Amniotic epithelial cell (primary cell): ENCODE measurements around the gene CCP110.

Source experiments
- DNase-seq: peaks from one replicate; pipeline ENCODE4 v3.0.0-alpha.2; 2010; ENCODE audit warnings: low read depth

CCP110 gene

DNA sequence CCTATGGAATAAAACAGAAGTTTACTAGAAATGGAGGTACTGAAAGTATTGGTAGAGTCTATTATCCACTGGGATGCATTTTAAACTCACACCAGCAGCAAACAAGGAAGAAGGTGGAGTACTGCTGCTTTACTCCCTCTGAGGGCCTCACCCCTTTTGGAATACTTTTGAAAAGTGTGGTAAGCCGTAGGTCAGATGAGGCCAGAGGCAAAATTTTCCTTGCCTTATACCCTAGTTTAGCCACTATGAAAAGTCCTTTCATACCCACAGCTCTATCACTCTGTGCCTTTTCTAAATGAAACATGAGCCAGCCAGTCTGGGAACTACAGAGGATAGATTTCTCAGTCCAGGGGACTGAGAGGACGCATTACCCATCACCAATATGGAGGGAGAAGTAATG lies 15.9 kb upstream of the CCP110 start:
- no peak for DNase-seq

DNA sequence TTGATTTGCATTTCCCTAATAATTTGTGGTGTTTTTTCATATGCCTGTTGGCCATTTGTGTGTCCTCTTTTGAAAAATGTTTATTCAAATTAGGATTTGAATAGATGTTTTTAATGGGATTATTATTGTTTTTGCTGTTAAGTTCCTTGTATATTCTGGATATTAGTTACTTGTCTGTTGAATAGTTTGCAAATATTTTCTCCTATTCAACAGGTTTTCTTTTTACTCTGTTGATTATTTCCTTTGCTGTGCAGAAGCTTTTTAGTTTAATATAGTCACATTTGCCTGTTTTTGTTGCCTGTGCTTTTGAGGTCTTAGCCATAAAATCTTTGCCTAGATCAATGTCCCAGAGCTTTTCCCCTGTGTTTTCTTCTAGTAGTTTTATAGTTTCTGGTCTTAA lies 11.4 kb upstream of the CCP110 start:
- DNase-seq, result no peak

DNA sequence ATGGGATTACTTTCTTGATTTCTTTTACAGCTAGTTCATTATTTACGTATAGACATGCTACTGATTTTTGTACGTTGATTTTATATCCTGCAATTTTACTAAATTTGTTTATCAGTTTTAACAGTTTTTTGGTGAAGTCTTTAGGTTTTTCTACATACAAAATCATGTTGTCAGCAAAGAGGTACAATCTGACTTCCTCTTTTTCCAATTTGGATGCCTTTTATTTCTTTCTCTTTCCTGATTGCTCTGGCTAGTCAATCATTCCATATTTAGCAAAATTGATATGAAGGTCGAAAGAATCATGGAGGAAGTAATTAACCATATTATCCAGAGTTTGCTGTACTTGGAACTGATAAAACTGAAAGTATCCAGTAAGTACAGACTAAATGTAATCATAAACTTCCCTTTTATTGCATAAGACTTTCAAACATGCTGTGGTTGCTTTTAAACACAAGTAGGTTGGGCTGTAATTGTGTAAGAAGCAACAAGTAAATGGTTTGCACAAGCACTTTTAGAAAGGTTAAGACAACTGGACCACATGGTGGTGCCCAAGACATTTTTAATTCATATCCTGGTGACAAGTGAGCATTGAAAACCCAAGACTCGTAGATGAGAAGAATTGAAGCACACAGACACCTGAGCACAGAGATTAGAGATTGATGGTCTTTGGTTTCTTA lies 10.2 kb upstream of the CCP110 start:
- peak; percentile 69 for DNase-seq

GRCh38 chr16:19515757-19516156 lies 8.0 kb upstream of the CCP110 start:
- DNase-seq, result peak; percentile 64

DNA sequence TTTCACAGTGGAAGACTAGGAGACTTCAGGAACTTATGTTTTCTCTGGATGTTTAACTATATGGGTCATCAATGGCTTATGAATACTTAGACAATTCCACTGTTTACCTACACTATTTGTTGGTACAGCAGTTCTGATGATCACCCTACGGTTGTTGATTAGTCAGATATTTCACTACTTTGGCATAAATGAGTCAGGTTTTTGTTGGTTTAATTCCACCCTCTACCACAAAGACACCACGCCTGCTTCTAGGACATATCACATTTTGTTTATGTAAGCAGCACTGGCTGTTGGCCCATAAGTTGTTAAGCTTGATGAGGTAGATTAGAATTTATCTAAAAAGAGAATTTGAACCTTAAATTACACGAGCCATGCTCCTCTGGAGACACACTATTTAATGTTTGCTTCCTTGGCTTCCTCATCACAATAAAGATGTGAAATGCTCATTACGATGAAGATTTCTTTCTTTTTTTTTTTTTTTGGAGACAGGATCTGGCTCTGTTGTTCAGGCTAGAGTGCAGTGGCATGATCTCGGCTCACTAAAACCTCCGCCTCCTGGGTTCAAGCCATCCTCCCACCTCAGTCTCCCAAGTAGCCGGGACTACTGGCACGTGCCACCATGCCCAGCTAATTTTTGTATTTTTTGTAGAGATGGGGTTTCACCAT lies 6.2 kb upstream of the CCP110 start:
- peak; percentile 76 for DNase-seq

GRCh38 chr16:19518388-19518787 lies 5.4 kb upstream of the CCP110 start:
- no peak for DNase-seq

DNA sequence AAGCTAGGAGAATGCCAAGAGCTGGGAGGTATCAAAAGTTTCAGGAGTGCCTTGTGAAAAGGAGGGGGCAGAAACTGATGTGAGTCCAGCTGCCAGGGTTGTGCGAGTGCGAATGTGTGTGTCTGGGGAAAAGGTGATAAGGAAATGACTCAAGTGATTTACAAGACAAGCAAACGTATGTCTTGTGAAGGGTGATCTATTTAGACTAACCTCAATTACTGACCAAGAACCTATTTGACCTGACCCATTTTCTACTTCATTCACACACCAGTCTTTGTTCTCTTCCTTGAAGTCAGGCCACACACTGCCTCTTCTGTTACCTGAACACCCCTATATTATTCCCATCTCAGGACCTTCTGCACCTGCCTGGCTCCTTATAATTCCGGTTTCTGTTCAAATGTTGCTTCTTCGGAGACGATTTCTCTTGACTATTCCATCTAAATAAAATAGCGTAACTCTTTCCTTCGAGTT lies 2.8 kb upstream of the CCP110 start:
- DNase-seq, result peak; percentile 89

DNA sequence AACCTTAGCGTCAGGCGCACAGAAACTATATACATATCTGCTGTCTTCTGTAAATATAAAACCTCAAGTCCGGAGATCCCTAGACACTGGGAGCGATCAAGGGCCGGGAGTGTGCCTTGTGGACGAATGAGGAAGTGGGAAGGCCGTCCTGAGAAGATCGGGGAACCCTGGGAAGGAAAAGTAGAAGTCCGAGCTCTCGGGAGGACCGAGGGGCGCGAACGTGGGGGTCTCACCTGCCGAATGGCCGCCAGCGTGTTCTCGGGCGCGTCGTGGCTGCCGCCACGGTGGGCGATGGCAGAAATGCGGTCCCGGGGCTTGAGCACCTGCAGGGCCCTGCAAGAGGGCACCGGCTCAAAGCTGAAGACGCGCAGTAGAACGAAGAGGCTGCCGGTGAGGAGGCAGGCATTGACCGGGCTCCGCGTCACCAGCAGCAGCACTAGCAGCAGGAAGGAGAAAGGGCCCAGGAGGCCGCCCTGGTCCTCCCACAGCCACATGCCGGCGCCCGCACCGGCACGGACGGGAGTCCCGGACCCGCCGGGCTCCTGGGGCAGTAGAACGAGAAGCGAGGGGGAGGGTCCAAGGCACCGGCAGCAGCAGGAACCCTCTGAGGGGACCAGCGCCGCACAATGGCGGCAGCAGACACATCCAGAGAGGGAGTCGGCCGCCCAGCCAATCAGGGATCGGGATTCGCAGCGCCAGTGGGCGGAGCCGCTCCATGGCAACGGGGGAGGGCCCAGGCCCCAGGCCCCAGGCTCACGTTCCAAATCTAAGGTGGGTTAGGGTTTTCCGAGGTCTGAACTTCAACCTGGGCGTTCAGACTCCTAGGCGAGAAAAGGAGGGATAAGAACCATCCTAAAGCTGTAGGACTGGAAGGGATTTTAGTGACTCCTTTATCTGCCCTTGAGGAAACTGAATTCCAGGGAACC lies 2.0 kb upstream of the CCP110 start, which contains the start of gene GDE1:
Gene GDE1, minus strand, starts transcription at position 628 of the 926 bp plus-strand sequence. Its CDS starts 134 bp downstream, at position 494.
- peak; percentile 77 for DNase-seq

DNA sequence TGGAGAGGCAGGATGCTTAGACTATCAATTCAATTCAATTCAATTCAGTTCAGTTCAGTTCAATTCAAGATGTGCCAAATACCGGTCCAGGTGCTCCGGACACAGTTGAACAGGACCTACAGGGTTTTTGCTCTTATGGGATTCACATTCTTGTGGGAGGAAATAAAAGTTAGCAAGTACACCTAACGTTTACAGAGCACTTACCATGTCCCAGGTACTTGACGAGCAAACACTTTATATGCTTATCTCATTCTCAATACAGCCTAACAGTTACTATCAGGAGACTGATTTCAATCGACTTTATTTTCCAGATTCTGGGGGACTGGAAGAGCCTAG lies 1.4 kb upstream of the CCP110 start:
- no peak for DNase-seq

DNA sequence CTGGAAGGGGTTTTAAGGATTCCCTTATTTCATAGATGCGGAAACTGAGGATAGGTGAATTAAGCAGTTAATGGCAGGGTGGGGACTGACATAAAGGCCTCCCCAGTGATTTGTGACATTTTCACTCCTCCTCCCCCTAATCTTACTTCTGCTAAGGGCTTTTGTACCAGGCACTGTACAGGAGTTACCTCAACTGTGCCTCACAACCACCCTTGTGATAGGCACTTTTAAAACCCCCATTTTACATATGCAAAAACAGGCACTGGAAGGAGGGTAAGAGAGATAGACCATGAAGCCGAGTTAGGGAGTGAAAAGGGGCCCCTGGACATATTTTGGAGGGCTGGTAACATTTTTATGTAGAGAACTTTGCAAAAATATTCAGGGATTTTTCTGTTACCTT lies 982 bp upstream of the CCP110 start:
- no peak for DNase-seq

DNA sequence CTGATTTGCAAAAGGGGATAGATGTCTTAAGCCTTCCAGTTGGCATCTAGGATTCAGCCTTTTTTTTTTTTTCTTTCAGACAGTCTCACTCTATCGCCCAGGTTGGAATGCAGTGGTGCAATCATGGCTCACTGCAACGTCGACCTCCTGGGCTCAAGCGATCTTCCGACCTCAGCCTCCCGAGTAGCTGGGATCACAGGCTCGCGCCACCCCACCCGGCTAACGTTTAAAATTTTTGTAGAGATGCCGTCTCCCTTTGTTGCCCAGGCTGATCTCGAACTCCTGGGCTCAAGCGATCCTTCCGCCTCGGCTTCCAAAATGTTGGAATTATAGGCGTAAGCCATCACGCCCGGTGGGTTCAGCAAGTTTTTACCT lies 571 bp upstream of the CCP110 start:
- DNase-seq, result no peak

DNA sequence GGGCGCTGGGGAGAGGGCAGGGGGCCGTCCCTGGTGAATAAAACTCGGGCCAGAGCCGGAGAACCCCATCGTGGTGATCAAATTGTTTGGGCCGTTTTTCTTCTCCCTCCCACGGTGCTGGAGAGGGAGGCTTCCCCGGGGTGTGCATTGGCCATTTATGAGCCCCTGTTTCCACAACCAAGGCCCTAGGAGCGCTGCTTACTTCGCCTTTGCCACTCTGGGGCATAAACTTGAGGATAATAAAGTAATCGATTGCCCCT lies 544 bp downstream of the CCP110 start:
- no peak for DNase-seq

- no peak for DNase-seq
Observed at GRCh38 chr16:19524616-19525384, 1.1 kb downstream of the CCP110 start.

GRCh38 chr16:19525385-19525723 lies 1.6 kb downstream of the CCP110 start:
- no peak for DNase-seq

- DNase-seq, result no peak
Observed at GRCh38 chr16:19527161-19527560, 3.4 kb downstream of the CCP110 start.

GRCh38 chr16:19528666-19529065 lies 4.9 kb downstream of the CCP110 start:
- DNase-seq, result no peak

DNA sequence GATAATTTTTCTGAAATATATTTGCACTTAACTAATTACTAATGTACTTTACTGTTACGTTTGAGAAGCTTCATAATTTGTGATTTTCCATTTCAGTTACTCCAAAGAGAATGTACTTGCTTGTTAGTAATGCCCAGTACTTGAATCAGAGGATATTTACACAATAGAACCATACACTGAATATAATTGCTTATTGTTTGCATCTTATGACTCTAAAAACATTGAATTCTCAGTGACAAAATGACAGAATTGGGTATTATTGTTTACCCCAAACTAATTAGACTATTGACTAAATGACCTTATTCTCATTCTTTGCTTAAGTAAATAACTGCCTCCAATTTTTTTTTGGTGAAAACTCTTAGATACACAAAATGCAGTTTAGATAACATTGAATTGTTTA lies 8.9 kb downstream of the CCP110 start:
- no peak for DNase-seq

DNA sequence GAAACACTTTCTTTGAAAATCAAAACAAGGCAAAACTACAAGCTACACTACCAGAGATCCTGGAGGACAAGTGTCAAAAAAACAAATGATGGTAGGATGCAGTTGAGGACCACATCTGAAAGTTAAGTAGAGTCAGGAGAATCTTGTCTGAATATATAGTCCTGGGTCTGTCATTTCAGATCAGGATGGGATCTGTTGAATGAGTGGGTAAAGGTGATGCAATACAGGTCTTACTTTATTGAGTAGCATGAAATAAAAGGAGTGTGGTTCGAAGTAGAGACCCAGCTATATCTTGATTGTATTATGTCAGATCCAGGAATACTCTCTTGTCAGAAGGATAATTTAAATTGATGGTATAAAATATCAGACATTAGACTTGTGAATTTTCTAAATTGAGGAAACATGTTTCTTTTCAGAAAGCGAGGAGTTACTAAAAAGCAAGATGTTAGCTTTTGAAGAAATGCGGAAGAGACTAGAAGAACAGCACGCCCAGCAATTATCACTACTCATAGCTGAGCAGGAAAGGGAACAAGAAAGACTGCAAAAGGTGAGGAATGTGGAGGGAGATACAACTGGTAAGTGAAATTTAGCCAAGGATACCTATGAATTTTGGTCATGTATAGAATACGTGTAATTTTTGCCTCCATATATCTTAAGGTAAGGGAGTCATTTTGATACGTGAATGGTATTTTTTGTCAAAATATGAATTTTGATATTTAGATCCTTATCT lies 16.7 kb downstream of the CCP110 start:
- DNase-seq, result no peak

DNA sequence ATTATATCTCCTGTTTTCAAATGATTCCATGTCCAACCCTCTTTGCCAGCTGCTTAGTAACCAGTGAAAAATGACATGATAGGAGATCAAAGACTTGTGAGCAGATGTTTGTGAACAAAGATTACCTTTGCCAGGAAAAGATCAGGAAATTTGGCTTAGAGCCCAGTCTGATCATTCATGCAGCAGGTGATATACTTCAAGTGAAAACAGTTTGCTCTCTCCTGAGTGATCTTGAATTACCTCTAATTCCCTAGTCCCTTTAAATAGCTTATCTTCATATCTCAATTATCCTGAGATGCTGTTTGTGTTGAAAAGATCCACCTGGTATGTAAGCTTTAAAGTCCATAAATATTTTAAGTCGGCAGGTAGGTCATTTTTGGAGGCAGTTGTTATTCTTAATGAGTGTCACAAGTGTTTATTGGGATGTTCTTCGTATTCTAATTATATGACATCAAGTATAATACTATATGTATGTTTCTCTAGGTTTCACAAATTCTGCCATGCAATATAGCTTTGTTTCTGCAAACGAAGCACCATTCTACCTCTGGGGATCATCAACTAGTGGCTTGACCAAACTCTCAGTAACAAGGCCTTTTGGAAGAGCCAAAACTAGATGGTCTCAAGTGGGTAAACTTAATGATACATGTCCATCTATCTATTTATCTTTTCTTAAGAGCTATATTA lies 18.5 kb downstream of the CCP110 start:
- DNase-seq, result no peak

- peak; percentile 7 for DNase-seq
Observed at GRCh38 chr16:19543278-19543996, 19.7 kb downstream of the CCP110 start.

GRCh38 chr16:19548144-19548543 lies 24.4 kb downstream of the CCP110 start:
- no peak for DNase-seq
